Cardiac muscle cell (in vitro differentiated cells and primary cell): ENCODE data around the gene DNALI1. TPM values are rescaled to one million over a fixed set of nuclear protein-coding genes. Genes with fewer than 3 reads are reported as not detected.

Source experiments
- DNase-seq, 2 donors: peaks; one replicate each; pipeline versions ENCODE4 v3.0.0 to v3.0.0-alpha.2; 2010 to 2017; ENCODE audit warnings: low read depth in 1 of 2, low spot score in 1 of 2
- H3K27ac ChIP-seq: fragments of 200-600 bp; sonication (generic); 2 replicates; pipeline ENCODE4 v1.5.1; 2016
- H3K27me3 ChIP-seq: fragments of 200-600 bp; sonication (generic); 2 replicates; pipeline ENCODE4 v1.6.0; 2016; ENCODE audit warnings: control low read depth
- H3K36me3 ChIP-seq: fragments of 200-600 bp; sonication (generic); 2 replicates; pipeline ENCODE4 v1.5.1; 2016; ENCODE audit warnings: control low read depth
- H3K4me1 ChIP-seq: fragments of 200-600 bp; sonication (generic); 2 replicates; pipeline ENCODE4 v1.8.1; 2017; ENCODE audit warnings: low read depth, mild to moderate bottlenecking, mixed run types
- H3K4me3 ChIP-seq: fragments of 200-600 bp; sonication (generic); 2 replicates; pipeline ENCODE4 v1.5.1; 2016; ENCODE audit warnings: mild to moderate bottlenecking
- H3K9me3 ChIP-seq: fragments of 200-600 bp; sonication (generic); 2 replicates; pipeline ENCODE4 v1.5.1; 2017; ENCODE audit warnings: low read depth, mild to moderate bottlenecking, control low read depth
- CTCF ChIP-seq: IDR thresholded peaks from 2 replicates; pipeline ENCODE4 v1.5.1; 2012; ENCODE audit warnings: low read depth, mild to moderate bottlenecking, low read length
- polyA plus RNA-seq: library from polyadenylated mRNA; unstranded; fragments of >200 nt; fragmentation: Nextera tagmentation; extraction: Ambion mirVana; gene quantifications from 2 replicates; pipeline ENCODE4 v1.2.1, GENCODE V29; 2016
- total RNA-seq: library from RNA; depleted of rRNA; stranded (reverse); fragments of >200 nt; gene quantifications from 2 replicates; pipeline ENCODE4 v1.2.3, GENCODE V29; 2016

Gene DNALI1
- total and polyA plus RNA-seq, 2 experiments from 2014 or later = 17.8 to 43.2 TPM

- no peak overlapping the region for H3K4me3 ChIP-seq
- H3K4me1 ChIP-seq = peaks cover 5% of the 10 kb centered on the region
- peaks cover 13% of the 10 kb centered on the region for H3K36me3 ChIP-seq
- H3K27me3 ChIP-seq = no peaks in the 10 kb centered on the region
- no peaks in the 10 kb centered on the region for H3K9me3 ChIP-seq
- DNase-seq = peak in 1 of 2 donors; percentile 23
- H3K27ac ChIP-seq = no peak overlapping the region
- TF ChIP-seq CTCF = no peak
Observed at GRCh38 chr1:37549341-37549740, 7.4 kb upstream of the DNALI1 start.

GRCh38 chr1:37553598-37553926 lies 3.2 kb upstream of the DNALI1 start:
- H3K4me1 ChIP-seq = peaks cover 10% of the 10 kb centered on the region
- no peaks in the 10 kb centered on the region for H3K9me3 ChIP-seq
- no peak for TF ChIP-seq CTCF
- H3K36me3 ChIP-seq = no peaks in the 10 kb centered on the region
- peak overlapping the region; percentile 72 for H3K27ac ChIP-seq
- H3K27me3 ChIP-seq = no peaks in the 10 kb centered on the region
- H3K4me3 ChIP-seq = peak overlapping the region; percentile 91
- DNase-seq = no peak

GRCh38 chr1:37553927-37554808 lies 2.6 kb upstream of the DNALI1 start, which contains the start of gene SNIP1:
TSS of gene SNIP1 (minus strand) at chr1:37554293. CDS start at chr1:37554229, 64 bp downstream.
- Histone ChIP-seq H3K27me3 (no peaks in the 10 kb centered on the region), H3K9me3 (no peaks in the 10 kb centered on the region), H3K27ac (peak within 1 kb of the TSS; percentile 72), H3K36me3 (no peaks in the 10 kb centered on the region), H3K4me1 (peaks cover 10% of the 10 kb centered on the region), H3K4me3 (peak within 1 kb of the TSS; percentile 91)
- no peak for TF ChIP-seq CTCF
- peak; percentile 94 to 95 for DNase-seq

- no peaks in the 10 kb centered on the region for H3K36me3 ChIP-seq
- no peaks in the 10 kb centered on the region for H3K9me3 ChIP-seq
- H3K4me3 ChIP-seq = peak overlapping the region; percentile 42
- H3K4me1 ChIP-seq = peaks cover 10% of the 10 kb centered on the region
- no peak for TF ChIP-seq CTCF
- H3K27ac ChIP-seq = no peak overlapping the region
- H3K27me3 ChIP-seq = no peaks in the 10 kb centered on the region
- DNase-seq = no peak
Observed at GRCh38 chr1:37557402-37557801, 662 bp downstream of the DNALI1 start.

GRCh38 chr1:37558411-37558810 lies 1.7 kb downstream of the DNALI1 start:
- TF ChIP-seq CTCF = no peak
- Histone ChIP-seq H3K9me3 (no peaks in the 10 kb centered on the region), H3K4me1 (peaks cover 5% of the 10 kb centered on the region), H3K27ac (no peak overlapping the region), H3K27me3 (no peaks in the 10 kb centered on the region), H3K4me3 (no peak overlapping the region), H3K36me3 (no peaks in the 10 kb centered on the region)
- DNase-seq = no peak
